Coronary artery (tissue), 2 donors: Measurements from ENCODE around the gene SAP30L.

Experiments
- DNase-seq: peaks from one replicate; pipeline ENCODE4 v3.0.0-alpha.2; 2017; ENCODE audit warnings: low spot score
- H3K27ac ChIP-seq, 2 donors: fragments of 200-600 bp; sonication (generic); one replicate each; pipeline ENCODE4 v1.5.1; 2016 to 2019
- H3K4me3 ChIP-seq: fragments of 200-600 bp; sonication (generic); 2 replicates; pipeline ENCODE4 v1.5.1; 2016; ENCODE audit warnings: mild to moderate bottlenecking, moderate library complexity
- CTCF ChIP-seq: fragments of 200-600 bp; sonication (generic); IDR thresholded peaks from one replicate; pipeline ENCODE4 v1.5.1; 2019; ENCODE audit warnings: antibody characterized with exemption

The SAP30L gene, protein sequence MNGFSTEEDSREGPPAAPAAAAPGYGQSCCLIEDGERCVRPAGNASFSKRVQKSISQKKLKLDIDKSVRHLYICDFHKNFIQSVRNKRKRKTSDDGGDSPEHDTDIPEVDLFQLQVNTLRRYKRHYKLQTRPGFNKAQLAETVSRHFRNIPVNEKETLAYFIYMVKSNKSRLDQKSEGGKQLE

DNA sequence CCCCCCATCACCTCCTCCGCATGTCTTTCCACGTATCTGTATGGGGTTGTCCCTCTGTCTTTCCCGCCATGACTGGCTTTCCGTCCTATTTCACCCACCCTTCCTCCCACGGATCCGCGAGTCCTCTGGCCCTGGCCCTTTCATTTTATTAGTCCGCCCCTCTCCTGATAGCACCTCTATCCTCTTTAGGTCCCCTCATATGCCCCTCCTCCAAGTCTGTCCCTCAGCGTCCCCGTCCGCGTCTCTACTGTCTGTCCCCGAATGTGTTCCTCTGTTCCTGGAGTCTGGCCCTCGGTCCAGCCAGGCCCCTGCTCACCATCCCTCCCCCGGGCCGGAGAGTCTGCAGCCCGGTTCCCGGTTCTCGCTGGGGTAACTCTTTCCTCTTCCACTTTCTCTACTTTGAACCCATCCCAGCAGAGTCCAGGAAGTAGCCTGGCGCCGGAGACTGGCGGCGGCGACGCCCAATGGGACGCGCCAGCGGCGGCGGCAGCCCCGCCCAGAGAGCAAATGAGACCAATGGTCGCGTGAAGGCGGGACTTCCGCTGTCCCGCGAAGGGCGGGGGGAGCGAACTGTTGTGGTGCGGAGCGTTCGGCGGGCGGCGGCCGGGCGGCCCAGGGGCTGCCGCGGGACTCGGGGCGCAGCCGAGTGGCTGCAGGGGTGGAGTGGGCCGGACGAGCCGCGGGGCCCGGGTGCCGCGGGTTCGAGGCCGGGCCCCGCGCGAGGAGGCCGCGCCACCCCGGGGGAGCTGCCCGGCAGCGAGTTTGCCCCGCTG, at the start of gene SAP30L:
Gene SAP30L (plus strand): TSS at position 576 of the 773 bp plus-strand sequence. CDS start 608 bp downstream, outside the sequence.
- no peak for TF ChIP-seq CTCF
- peak; percentile 98 for DNase-seq
- peak within 1 kb of the TSS; percentile 73 to 93 for H3K27ac ChIP-seq
- peak within 1 kb of the TSS; percentile 99 for H3K4me3 ChIP-seq

GRCh38 chr5:154396128-154396527, 49.7 kb upstream of the SAP30L start:
- Histone ChIP-seq H3K4me3 (no peak overlapping the region), H3K27ac (no peak overlapping the region)
- DNase-seq, result no peak
- TF ChIP-seq CTCF, result no peak

- DNase-seq, result no peak
- no peak for TF ChIP-seq CTCF
- no peak overlapping the region for H3K4me3 ChIP-seq
- H3K27ac ChIP-seq, result no peak overlapping the region
Measured at GRCh38 chr5:154397652-154398406, 48.0 kb upstream of the SAP30L start.

DNA sequence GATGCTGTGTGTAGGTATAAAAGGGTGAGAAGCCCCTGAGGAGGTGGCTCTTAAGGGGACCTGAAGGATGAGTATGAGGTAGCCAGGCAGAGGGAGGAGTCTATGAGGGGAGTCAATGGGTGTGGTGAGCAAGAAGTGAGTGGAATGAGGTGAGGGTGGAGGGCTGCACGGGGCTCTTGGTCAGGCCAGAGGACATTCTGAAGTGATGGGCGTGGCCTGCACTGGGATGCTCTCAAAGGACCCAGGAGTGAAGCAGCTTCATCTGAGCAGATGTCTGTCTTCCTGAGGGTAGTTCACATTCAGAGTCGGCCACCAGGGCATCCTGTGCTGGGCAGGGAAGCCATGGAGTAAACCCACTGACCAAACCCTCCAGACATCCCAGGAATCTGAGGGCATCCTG, 45.1 kb upstream of the SAP30L start:
- TF ChIP-seq CTCF, result no peak
- DNase-seq, result peak; percentile 63
- H3K27ac ChIP-seq, result no peak overlapping the region
- H3K4me3 ChIP-seq, result no peak overlapping the region

DNA sequence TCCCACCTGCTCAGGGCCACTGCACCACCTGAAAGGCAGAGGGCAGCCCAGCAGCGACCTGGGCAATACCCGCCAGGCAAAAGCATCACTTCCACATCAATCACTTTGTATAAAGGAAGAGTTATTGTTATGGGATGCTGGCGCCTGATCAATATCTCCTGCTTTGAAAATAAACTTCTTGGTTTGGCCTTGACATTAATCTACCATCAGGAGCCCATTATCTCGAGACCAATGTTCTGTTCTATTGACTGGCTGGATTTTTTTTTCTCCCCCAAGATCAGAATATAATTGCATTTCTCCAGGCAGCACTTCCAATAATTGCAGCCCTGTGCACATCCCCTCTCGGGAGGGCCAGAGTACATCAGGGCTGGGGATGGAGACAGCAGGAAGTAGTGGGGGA, 44.4 kb upstream of the SAP30L start:
- TF ChIP-seq CTCF, result no peak
- H3K27ac ChIP-seq, result no peak overlapping the region
- no peak for DNase-seq
- no peak overlapping the region for H3K4me3 ChIP-seq

- H3K27ac ChIP-seq, result no peak overlapping the region
- TF ChIP-seq CTCF, result no peak
- peak; percentile 43 for DNase-seq
- H3K4me3 ChIP-seq, result no peak overlapping the region
Measured at GRCh38 chr5:154401931-154402330, 43.9 kb upstream of the SAP30L start.
